ENCODE data around the gene MEGF10.

Gene MEGF10

GRCh38 chr5:127418367-127418766, 127.8 kb downstream of the MEGF10 start:
- no peaks in the 10 kb centered on the region for H3K9me3 ChIP-seq (ENCODE audit: insufficient read depth, low read length)
- H3K27me3 ChIP-seq (ENCODE audit: low read depth, low read length), result no peaks in the 10 kb centered on the region
- no peak overlapping the region for H3K9ac ChIP-seq (ENCODE audit: low read length)
- no peaks in the 10 kb centered on the region for H3K79me2 ChIP-seq (ENCODE audit: low read length)
- H4K20me1 ChIP-seq (ENCODE audit: insufficient read depth, low read length), result no peaks in the 10 kb centered on the region
- no peak overlapping the region for H2AFZ ChIP-seq (ENCODE audit: low read depth, low read length)
- H3K4me3 ChIP-seq (ENCODE audit: low read length), result no peak overlapping the region
- H3K36me3 ChIP-seq (replicated peaks; ENCODE audit: low read depth, low read length), result no peaks in the 10 kb centered on the region
- H3K27ac ChIP-seq (ENCODE audit: low read length), result no peak overlapping the region
- TF ChIP-seq, protein P1, sequence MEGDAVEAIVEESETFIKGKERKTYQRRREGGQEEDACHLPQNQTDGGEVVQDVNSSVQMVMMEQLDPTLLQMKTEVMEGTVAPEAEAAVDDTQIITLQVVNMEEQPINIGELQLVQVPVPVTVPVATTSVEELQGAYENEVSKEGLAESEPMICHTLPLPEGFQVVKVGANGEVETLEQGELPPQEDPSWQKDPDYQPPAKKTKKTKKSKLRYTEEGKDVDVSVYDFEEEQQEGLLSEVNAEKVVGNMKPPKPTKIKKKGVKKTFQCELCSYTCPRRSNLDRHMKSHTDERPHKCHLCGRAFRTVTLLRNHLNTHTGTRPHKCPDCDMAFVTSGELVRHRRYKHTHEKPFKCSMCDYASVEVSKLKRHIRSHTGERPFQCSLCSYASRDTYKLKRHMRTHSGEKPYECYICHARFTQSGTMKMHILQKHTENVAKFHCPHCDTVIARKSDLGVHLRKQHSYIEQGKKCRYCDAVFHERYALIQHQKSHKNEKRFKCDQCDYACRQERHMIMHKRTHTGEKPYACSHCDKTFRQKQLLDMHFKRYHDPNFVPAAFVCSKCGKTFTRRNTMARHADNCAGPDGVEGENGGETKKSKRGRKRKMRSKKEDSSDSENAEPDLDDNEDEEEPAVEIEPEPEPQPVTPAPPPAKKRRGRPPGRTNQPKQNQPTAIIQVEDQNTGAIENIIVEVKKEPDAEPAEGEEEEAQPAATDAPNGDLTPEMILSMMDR (IDR thresholded peaks at IDR 0.05; ENCODE audit: low read depth, low read length), result no peak
- no peak for TF ChIP-seq EZH2phosphoT487 (IDR thresholded peaks at IDR 0.05; ENCODE audit: low read depth)
- H3K4me2 ChIP-seq (ENCODE audit: low read length), result no peak overlapping the region
- H3K4me1 ChIP-seq (ENCODE audit: low read length), result peaks cover 8% of the 10 kb centered on the region

- no peaks in the 10 kb centered on the region for H3K79me2 ChIP-seq (ENCODE audit: low read length)
- H3K27me3 ChIP-seq (ENCODE audit: low read depth, low read length), result no peaks in the 10 kb centered on the region
- H4K20me1 ChIP-seq (ENCODE audit: insufficient read depth, low read length), result no peaks in the 10 kb centered on the region
- H3K4me1 ChIP-seq (ENCODE audit: low read length), result peaks cover 10% of the 10 kb centered on the region
- TF ChIP-seq, protein P1 (IDR thresholded peaks at IDR 0.05; ENCODE audit: low read depth, low read length), result no peak
- no peak for TF ChIP-seq EZH2phosphoT487 (IDR thresholded peaks at IDR 0.05; ENCODE audit: low read depth)
- no peak overlapping the region for H3K27ac ChIP-seq (ENCODE audit: low read length)
- H3K36me3 ChIP-seq (replicated peaks; ENCODE audit: low read depth, low read length), result no peaks in the 10 kb centered on the region
- no peak overlapping the region for H2AFZ ChIP-seq (ENCODE audit: low read depth, low read length)
- no peak overlapping the region for H3K9ac ChIP-seq (ENCODE audit: low read length)
- no peak overlapping the region for H3K4me3 ChIP-seq (ENCODE audit: low read length)
- no peaks in the 10 kb centered on the region for H3K9me3 ChIP-seq (ENCODE audit: insufficient read depth, low read length)
- no peak overlapping the region for H3K4me2 ChIP-seq (ENCODE audit: low read length)
Observed at GRCh38 chr5:127418974-127419682, 128.5 kb downstream of the MEGF10 start.

- no peaks in the 10 kb centered on the region for H3K79me2 ChIP-seq (ENCODE audit: low read length)
- no peak overlapping the region for H3K9ac ChIP-seq (ENCODE audit: low read length)
- no peak overlapping the region for H3K27ac ChIP-seq (ENCODE audit: low read length)
- no peak overlapping the region for H3K4me3 ChIP-seq (ENCODE audit: low read length)
- H4K20me1 ChIP-seq (ENCODE audit: insufficient read depth, low read length), result no peaks in the 10 kb centered on the region
- no peak overlapping the region for H3K4me2 ChIP-seq (ENCODE audit: low read length)
- H3K27me3 ChIP-seq (ENCODE audit: low read depth, low read length), result no peaks in the 10 kb centered on the region
- H3K36me3 ChIP-seq (replicated peaks; ENCODE audit: low read depth, low read length), result no peaks in the 10 kb centered on the region
- H3K9me3 ChIP-seq (ENCODE audit: insufficient read depth, low read length), result no peaks in the 10 kb centered on the region
- TF ChIP-seq, protein P1 (IDR thresholded peaks at IDR 0.05; ENCODE audit: low read depth, low read length), result no peak
- TF ChIP-seq EZH2phosphoT487 (IDR thresholded peaks at IDR 0.05; ENCODE audit: low read depth), result no peak
- peaks cover 10% of the 10 kb centered on the region for H3K4me1 ChIP-seq (ENCODE audit: low read length)
- no peak overlapping the region for H2AFZ ChIP-seq (ENCODE audit: low read depth, low read length)
Observed at GRCh38 chr5:127419683-127420257, 129.2 kb downstream of the MEGF10 start.

GRCh38 chr5:127420758-127421157, 130.2 kb downstream of the MEGF10 start:
- H3K9ac ChIP-seq (ENCODE audit: low read length), result no peak overlapping the region
- H3K4me3 ChIP-seq (ENCODE audit: low read length), result no peak overlapping the region
- H3K27me3 ChIP-seq (ENCODE audit: low read depth, low read length), result no peaks in the 10 kb centered on the region
- H3K27ac ChIP-seq (ENCODE audit: low read length), result no peak overlapping the region
- H3K36me3 ChIP-seq (replicated peaks; ENCODE audit: low read depth, low read length), result no peaks in the 10 kb centered on the region
- H3K4me2 ChIP-seq (ENCODE audit: low read length), result no peak overlapping the region
- no peaks in the 10 kb centered on the region for H4K20me1 ChIP-seq (ENCODE audit: insufficient read depth, low read length)
- peaks cover 11% of the 10 kb centered on the region for H3K4me1 ChIP-seq (ENCODE audit: low read length)
- H3K79me2 ChIP-seq (ENCODE audit: low read length), result no peaks in the 10 kb centered on the region
- H3K9me3 ChIP-seq (ENCODE audit: insufficient read depth, low read length), result no peaks in the 10 kb centered on the region
- no peak overlapping the region for H2AFZ ChIP-seq (ENCODE audit: low read depth, low read length)
- TF ChIP-seq, protein P1 (IDR thresholded peaks at IDR 0.05; ENCODE audit: low read depth, low read length), result no peak
- no peak for TF ChIP-seq EZH2phosphoT487 (IDR thresholded peaks at IDR 0.05; ENCODE audit: low read depth)
